ENCODE measurements around the gene C1orf198.

DNA sequence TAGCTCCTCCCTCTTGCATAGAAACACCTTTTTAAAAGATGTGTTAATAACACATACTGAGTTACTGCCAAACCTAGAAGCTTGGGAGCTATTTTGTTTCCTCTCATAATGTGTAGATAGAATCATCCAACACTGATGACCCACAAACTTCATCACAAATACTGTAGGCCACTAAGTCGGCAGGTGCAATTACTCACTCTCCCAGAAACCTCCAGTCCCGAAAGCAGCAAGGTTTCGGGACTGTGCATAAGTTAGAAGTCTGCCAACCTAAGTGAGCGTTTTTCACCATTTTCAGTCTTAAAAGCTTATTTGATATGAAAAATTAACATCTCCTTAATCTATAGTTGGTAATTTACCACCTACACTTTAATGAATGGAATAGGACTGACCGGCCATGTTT, 32.0 kb downstream of the C1orf198 start:
- TF ChIP-seq, protein P1, sequence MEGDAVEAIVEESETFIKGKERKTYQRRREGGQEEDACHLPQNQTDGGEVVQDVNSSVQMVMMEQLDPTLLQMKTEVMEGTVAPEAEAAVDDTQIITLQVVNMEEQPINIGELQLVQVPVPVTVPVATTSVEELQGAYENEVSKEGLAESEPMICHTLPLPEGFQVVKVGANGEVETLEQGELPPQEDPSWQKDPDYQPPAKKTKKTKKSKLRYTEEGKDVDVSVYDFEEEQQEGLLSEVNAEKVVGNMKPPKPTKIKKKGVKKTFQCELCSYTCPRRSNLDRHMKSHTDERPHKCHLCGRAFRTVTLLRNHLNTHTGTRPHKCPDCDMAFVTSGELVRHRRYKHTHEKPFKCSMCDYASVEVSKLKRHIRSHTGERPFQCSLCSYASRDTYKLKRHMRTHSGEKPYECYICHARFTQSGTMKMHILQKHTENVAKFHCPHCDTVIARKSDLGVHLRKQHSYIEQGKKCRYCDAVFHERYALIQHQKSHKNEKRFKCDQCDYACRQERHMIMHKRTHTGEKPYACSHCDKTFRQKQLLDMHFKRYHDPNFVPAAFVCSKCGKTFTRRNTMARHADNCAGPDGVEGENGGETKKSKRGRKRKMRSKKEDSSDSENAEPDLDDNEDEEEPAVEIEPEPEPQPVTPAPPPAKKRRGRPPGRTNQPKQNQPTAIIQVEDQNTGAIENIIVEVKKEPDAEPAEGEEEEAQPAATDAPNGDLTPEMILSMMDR (IDR thresholded peaks at IDR 0.05; ENCODE audit: control extremely low read depth in 1 of 3, insufficient read depth in 1 of 3, low read depth in 1 of 3, low read length in 3 of 3), result no peak
- TF ChIP-seq POLR2A (IDR thresholded peaks at IDR 0.05; ENCODE audit: control extremely low read depth in 1 of 2, low read depth in 2 of 2, low read length in 2 of 2), result no peak
- TF ChIP-seq BCL11A (IDR thresholded peaks at IDR 0.05; ENCODE audit: low read depth in 2 of 2, low read length in 2 of 2), result no peak
- no peak for TF ChIP-seq EP300 (IDR thresholded peaks at IDR 0.05; ENCODE audit: borderline replicate concordance in 1 of 2, low read depth in 2 of 2, low read length in 2 of 2)
- TF ChIP-seq, protein P2, sequence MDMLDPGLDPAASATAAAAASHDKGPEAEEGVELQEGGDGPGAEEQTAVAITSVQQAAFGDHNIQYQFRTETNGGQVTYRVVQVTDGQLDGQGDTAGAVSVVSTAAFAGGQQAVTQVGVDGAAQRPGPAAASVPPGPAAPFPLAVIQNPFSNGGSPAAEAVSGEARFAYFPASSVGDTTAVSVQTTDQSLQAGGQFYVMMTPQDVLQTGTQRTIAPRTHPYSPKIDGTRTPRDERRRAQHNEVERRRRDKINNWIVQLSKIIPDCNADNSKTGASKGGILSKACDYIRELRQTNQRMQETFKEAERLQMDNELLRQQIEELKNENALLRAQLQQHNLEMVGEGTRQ (IDR thresholded peaks at IDR 0.05; ENCODE audit: low read length), result no peak
- TF ChIP-seq CHD2 (IDR thresholded peaks at IDR 0.05; ENCODE audit: low read length), result no peak
- no peak for TF ChIP-seq TAF1 (IDR thresholded peaks at IDR 0.05; ENCODE audit: low read depth, low read length)
- TF ChIP-seq YY1 (IDR thresholded peaks at IDR 0.05; ENCODE audit: low read depth, low read length), result no peak
- TF ChIP-seq, protein P3, sequence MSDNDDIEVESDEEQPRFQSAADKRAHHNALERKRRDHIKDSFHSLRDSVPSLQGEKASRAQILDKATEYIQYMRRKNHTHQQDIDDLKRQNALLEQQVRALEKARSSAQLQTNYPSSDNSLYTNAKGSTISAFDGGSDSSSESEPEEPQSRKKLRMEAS (IDR thresholded peaks at IDR 0.05), result no peak
- TF ChIP-seq POLR2AphosphoS5 (IDR thresholded peaks at IDR 0.05; ENCODE audit: low read depth, low read length), result no peak
- no peak for TF ChIP-seq CBX8 (IDR thresholded peaks at IDR 0.05; ENCODE audit: borderline replicate concordance, low read depth, low read length)
- TF ChIP-seq SIN3A (conservative IDR thresholded peaks at IDR 0.05 in 1 of 2, IDR thresholded peaks at IDR 0.05 in 1 of 2; ENCODE audit: low read depth in 1 of 2, low read length in 2 of 2), result no peak
